Placental pericyte (primary cell): Measurements from ENCODE around the gene DUOX2. TPM values are rescaled to one million over a fixed set of nuclear protein-coding genes. Genes with fewer than 3 reads are reported as not detected.

ENCODE experiments used
- small RNA-seq: library from RNA; depleted of rRNA; stranded (forward); fragments of <200 nt; gene quantifications from one replicate; pipeline ENCODE3, GENCODE V24; 2012; ENCODE audit warnings: low replicate concordance
- total RNA-seq: library from RNA; depleted of rRNA; stranded (reverse); fragments of >200 nt; gene quantifications from 2 replicates; pipeline ENCODE4 v1.2.3, GENCODE V29; 2012

The DUOX2 gene
- not detected in 2 replicates for total RNA-seq

GRCh38 chr15:45114076-45114750 is at the start of gene DUOX2, which contains the start of gene DUOXA2:
TSS of gene DUOX2 (minus strand) at chr15:45114172. CDS start at chr15:45113411, 761 bp downstream.
TSS of gene DUOXA2 (plus strand) at chr15:45114326. CDS start at chr15:45114606, 280 bp downstream.

DNA sequence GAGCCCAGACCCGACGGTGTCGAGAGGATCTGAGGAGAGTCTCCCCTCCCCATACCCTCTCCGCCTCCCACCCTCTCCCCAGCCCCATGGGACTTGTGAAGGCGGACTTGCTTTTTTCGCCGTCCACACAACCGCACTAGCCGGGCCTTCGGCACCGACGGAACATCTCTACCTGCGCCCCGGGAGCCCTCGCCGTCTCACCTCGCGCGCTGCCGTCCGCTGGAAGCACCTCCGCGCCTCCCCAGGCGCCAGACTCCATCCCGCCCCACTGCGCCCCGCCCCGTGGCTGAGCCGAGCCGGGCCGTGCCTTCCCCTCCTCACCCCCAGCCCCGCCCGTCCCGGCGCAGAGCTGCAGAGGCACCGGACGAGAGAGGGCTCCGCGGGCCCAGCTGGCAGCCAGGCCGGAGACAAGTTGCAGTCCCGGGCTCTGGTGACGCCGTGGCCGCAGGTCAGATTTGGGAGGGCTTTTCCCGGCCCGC is 15.7 kb upstream of the DUOX2 start, which contains the start of the genes DUOX1 and DUOXA1:
Gene DUOX1, plus strand, starts transcription at position 344 of the 479 bp plus-strand sequence. CDS start 1,973 bp downstream, outside the sequence.
Gene DUOXA1, minus strand, starts transcription at position 229 of the 479 bp plus-strand sequence. CDS start 6,865 bp downstream, outside the sequence.

Small RNA genes within 50 kb of the gene (small RNA-seq; reads per million reads assigned to genes)
- not detected for gene RF00019

Other genes with a start within 250 kb of the DUOX2 start
- gene TERB2, start 157.5 kb downstream of the DUOX2 start, total RNA-seq: not detected in 2 replicates
- gene SORD, start 91.0 kb downstream of the DUOX2 start, total RNA-seq: 6.2 and 8.3 TPM in 2 replicates
- not detected in 2 replicates for gene DUOXA2, start 154 bp upstream of the DUOX2 start, total RNA-seq
- gene DUOXA1, start 15.7 kb upstream of the DUOX2 start, total RNA-seq: not detected in 2 replicates
- under 0.01 TPM in 1 of 2 replicates, not detected in the other for gene DUOX1, start 15.8 kb upstream of the DUOX2 start, total RNA-seq
- 0.22 and 0.43 TPM in 2 replicates for gene SHF, start 73.8 kb upstream of the DUOX2 start, total RNA-seq
- not detected in 2 replicates for gene SLC28A2, start 138.1 kb upstream of the DUOX2 start, total RNA-seq